HUES6 (cell line): Measurements from ENCODE around the gene DEAF1.

Experiments used
- H3K27ac ChIP-seq: 2 replicates; pipeline ENCODE4 v1.7.0; 2013; ENCODE audit warnings: low read depth, mild to moderate bottlenecking, low read length, inconsistent platforms
- H3K27me3 ChIP-seq: 2 replicates; pipeline ENCODE4 v1.6.1; 2013; ENCODE audit warnings: low read length; ENCODE audit not compliant: control insufficient read depth, insufficient read depth
- H3K36me3 ChIP-seq: 2 replicates; pipeline ENCODE4 v1.6.1; 2013; ENCODE audit warnings: low read length; ENCODE audit not compliant: control insufficient read depth, insufficient read depth
- H3K4me1 ChIP-seq: 2 replicates; pipeline ENCODE4 v1.6.1; 2013; ENCODE audit warnings: low read length; ENCODE audit not compliant: control insufficient read depth, insufficient read depth
- H3K4me3 ChIP-seq: 2 replicates; pipeline ENCODE4 v1.5.1; 2013; ENCODE audit warnings: low read depth, low read length
- H3K9ac ChIP-seq: one replicate; pipeline ENCODE4 v1.6.1; 2013; ENCODE audit warnings: mild to moderate bottlenecking, low read length
- H3K9me3 ChIP-seq: 2 replicates; pipeline ENCODE4 v1.6.1; 2013; ENCODE audit warnings: low read depth, low read length; ENCODE audit not compliant: control insufficient read depth, insufficient read depth

Gene DEAF1

DNA sequence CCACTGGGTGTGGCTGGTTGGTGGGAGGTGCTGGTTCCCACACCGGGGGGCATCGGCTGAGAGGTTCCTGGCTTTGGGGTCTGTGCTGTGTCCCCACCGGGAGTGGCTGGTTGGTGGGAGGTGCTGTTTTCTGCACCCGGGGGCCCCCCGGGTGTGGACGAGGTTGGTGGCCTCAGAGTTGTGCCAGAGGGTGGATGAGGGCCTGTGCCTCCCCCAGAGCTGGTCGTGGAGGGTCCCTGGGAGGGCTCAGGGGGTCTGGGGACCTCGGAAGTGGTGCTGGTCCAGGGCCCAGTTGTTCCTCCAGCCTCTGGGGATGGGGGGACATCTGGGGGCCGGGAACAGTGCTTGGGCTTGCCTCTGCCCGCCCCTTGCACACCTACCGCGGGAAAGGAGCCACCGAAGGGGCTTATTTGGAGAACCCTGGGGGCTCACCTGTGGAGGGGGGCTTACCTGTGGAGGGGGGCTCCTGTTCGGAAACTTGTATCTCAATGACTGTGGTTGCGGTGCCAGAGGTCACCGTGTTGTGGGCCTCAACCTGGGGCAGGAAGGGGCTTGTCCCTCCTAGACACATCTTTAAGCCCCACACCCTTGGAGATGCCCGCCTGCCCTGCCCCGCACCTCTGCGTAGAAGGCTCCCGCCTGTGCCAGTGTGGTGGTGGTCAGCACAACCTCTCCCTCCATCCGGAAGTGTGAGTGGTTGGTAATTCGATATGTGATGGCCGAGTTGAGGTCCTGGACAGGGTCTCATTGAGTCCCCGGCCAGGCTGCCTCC lies 76.0 kb downstream of the DEAF1 start:
- Histone ChIP-seq H3K27me3 (no peaks in the 10 kb centered on the region), H3K4me3 (no peak overlapping the region), H3K36me3 (peaks cover 7% of the 10 kb centered on the region; the same call in 1 of the 2 replicates), H3K9me3 (no peaks in the 10 kb centered on the region), H3K9ac (no peak overlapping the region), H3K4me1 (peaks cover 13% of the 10 kb centered on the region; the same call in 1 of the 2 replicates), H3K27ac (no peak overlapping the region)

DNA sequence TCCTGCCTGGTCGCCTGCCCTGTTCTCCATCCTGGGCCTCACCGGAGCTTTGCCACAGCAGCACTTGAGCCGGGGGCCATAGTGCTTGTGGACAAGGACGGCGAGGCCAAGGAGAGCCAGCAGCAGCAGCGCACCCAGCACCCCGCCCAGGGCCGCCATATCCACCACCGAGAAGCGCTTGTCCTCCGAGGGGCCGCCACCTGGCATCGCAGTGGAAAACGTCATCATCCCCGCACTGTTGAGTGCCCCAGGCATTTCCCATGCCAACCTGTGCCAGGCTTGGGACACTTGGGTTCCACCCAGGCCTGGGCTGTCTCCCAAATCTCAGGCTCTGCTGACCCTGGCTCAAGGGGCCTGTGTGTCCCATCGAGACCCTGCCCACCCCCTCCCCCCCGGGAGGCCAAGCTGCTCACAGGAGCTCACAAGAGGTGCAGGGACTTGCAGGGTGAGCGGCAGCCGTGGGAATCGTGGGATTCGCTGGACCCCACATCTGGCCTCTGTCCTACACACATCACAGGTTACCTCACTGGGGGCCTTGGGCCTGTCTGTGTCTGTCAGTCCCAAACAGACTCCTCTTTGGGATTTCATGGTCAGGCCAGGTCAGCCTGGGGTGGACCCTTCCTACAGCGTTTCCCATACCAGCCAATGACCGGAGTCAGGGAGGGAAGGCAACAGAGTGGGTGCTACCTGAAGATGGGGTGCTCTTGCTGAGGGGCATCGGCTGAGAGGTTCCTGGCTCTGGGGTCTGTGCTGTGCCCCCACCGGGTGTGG lies 76.9 kb downstream of the DEAF1 start:
- Histone ChIP-seq H3K4me3 (no peak overlapping the region), H3K27ac (no peak overlapping the region), H3K4me1 (peaks cover 16% of the 10 kb centered on the region; the same call in 1 of the 2 replicates), H3K9me3 (no peaks in the 10 kb centered on the region), H3K27me3 (no peaks in the 10 kb centered on the region), H3K36me3 (peaks cover 10% of the 10 kb centered on the region; the same call in 1 of the 2 replicates), H3K9ac (no peak overlapping the region)

DNA sequence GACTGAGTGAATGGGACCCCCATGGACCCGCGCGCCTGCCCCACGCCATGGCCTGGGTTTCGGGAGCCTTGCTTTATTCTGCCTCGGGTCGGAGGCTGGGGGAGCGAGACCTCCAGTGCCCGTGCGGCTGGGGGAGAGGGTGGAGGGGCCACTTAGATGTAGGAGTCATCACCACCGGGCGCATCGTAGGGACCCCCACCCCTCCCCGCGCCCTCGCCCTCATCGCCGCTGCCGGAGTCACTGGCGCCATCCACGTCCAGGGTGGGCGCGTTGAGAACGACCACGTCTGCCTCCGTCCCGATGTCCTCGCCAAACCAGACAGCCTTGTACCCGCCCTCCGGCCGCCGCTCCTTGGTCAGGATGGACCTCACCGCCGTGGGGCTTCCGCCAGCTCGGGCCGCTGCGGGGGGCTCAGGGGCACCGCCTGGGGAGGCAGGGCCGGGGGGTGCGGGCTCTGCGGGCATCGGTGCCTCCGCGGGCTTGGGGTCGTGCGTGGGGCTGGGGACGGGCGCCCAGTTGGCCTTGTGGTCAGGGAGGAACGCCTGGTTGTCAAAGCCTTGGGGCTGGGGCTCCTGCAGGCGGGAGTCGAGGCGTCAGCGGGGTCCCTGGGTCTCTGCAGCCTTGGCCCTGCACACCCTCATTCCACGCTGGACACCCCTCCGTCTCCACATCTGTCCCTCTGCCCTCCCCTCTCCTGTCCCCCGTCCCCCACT lies 77.7 kb downstream of the DEAF1 start:
- Histone ChIP-seq H3K4me3 (no peak overlapping the region), H3K9ac (no peak overlapping the region), H3K27ac (no peak overlapping the region), H3K27me3 (no peaks in the 10 kb centered on the region), H3K9me3 (no peaks in the 10 kb centered on the region), H3K36me3 (peaks cover 17% of the 10 kb centered on the region), H3K4me1 (peaks cover 16% of the 10 kb centered on the region; the same call in 1 of the 2 replicates)

DNA sequence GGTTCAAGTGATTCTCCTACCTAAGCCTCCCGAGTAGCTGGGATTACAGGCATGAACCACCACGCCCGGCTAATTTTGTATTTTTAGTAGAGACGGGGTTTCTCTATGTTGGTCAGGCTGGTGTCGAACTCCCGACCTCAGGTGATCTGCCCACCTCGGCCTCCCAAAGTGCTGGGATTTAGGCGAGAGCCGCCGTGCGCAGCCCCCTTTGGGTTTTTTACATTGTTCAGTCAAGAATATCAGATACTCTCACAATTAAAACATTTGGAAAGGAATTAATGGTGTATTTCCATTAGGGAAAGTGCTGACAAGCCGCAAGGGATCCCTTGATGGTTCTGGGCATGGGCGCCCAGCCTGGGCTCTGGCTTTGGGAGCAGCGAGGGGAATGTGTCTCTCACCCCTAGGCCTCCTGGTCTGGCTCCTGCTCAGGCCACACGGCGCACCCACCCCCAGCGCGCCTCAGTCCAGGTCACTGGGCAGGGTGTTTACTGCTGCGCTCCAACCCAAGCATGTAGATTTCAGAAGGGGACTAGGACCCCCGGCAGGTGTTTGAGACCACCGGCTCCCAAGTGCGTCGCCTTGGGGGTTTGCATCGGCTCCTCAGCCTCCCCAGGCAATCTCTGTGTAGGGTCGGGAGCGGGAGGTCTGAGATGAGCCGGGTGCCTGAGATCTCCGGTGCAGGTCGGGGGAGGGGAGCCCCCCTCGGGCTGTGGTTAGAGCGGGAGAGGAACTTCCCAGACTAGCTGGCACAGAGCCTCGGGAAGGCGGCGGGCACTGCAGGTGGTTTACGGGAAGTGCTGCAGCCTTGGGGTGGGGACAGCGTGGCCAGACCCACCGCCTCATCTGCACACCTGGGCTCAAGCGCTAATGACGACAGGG lies 78.5 kb downstream of the DEAF1 start:
- no peaks in the 10 kb centered on the region for H3K9me3 ChIP-seq
- H3K9ac ChIP-seq: peak overlapping the region; percentile 78

DNA sequence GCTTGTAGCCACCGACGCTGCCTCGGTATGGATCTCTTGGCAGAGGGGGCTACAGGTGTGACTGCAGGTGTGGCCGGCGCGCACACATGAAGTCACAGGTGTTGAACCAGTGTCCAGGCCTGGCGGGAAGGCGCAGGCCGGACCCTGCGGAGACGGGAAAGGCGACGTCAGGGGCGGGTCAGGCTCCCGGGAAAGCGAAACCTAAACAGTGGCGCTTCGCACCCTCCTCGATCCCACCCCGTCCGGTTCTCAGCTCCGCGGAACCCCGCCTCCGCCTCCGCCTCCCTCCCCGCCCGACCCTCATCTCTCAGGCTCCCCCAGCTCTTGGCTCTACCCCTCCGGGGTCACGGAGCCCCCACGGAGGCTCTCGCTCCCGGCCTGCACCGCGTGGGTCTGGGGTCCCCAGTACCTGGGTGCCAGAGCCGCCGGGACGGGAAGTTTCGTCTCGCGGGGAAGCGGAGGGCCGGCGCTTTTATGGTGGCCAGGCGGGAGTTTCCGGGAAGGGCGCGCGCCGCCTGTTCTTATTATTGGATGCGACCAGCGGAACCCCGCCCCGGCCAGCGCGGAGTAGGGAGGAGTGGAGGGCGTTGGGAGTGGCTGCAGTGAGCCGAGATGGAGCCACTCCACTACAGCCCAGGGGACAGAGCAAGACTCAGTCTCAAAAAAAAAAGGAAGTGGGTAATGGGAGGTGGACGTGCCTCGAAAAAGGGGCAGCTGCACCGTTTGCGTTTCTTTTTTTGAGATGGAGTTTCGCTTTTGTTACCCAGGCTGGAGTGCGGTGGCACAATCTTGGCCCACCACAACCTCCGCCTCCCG lies 79.3 kb downstream of the DEAF1 start, which contains the start of gene IRF7:
Gene IRF7, minus strand, starts transcription at position 447 of the 816 bp plus-strand sequence. CDS start 586 bp downstream, outside the sequence.
- Histone ChIP-seq H3K4me3 (peak within 1 kb of the TSS; percentile 63), H3K4me1 (peaks cover 16% of the 10 kb centered on the region; the same call in 1 of the 2 replicates), H3K36me3 (peaks cover 34% of the 10 kb centered on the region)

More for the DNA sequence above, 78.5 kb downstream of the DEAF1 start:
- H3K36me3 ChIP-seq: peaks cover 25% of the 10 kb centered on the region
- H3K27me3 ChIP-seq: no peaks in the 10 kb centered on the region
- H3K4me1 ChIP-seq: peaks cover 16% of the 10 kb centered on the region; the same call in 1 of the 2 replicates
- H3K27ac ChIP-seq: no peak overlapping the region
- H3K4me3 ChIP-seq: peak overlapping the region; percentile 63; the same call in 1 of the 2 replicates

DNA sequence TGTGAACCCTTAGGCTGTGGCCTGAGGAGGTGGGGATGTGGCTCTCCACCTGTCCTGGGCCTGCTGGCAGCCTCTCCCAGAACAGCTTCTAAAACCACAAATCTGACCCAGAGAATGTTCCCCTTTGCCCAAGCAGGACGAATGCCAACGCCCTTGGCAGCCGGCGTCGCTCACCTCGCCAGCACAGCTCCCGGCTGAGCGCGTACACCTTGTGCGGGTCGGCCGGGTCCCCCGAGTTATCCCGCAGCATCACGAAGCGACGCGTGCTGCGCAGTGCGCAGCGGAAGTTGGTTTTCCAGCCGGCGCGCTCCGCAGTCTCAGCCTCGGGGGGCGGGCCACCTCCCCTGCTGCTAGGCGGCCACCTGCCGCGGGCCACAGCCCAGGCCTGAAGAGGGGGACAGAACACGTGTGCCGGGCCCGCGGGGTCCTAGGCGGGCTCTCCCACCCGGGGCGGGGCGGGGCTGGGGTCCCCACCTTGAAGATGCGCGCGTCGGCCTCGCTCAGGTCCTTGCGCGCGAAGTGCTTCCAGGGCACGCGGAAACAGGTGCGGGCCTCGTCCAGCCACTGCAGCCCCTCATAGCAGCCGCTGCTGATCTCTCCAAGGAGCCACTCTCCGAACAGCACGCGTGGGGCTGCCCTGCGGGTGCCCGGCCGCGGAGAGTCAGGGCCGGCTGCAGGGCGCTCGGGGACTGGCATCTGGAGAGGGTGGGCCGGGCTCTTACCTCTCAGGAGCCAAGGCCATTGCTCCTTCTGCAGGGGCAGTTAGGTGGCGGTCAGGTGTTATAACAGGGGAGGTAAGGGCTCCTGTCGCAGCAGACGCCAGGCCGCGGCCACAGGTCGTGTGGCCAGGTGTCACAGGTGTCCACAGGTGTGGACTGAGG lies 80.2 kb downstream of the DEAF1 start:
- H3K9ac ChIP-seq: peak overlapping the region; percentile 78
- H3K36me3 ChIP-seq: peaks cover 42% of the 10 kb centered on the region
- no peak overlapping the region for H3K27ac ChIP-seq
- H3K4me3 ChIP-seq: peak overlapping the region; percentile 63
- H3K4me1 ChIP-seq: peaks cover 16% of the 10 kb centered on the region; the same call in 1 of the 2 replicates
- no peaks in the 10 kb centered on the region for H3K27me3 ChIP-seq
- no peaks in the 10 kb centered on the region for H3K9me3 ChIP-seq

More for the DNA sequence above, 79.3 kb downstream of the DEAF1 start, which contains the start of gene IRF7:
- peak within 1 kb of the TSS; percentile 78 for H3K9ac ChIP-seq
- H3K9me3 ChIP-seq: no peaks in the 10 kb centered on the region
- no peaks in the 10 kb centered on the region for H3K27me3 ChIP-seq
- peak within 1 kb of the TSS; percentile 87 for H3K27ac ChIP-seq

DNA sequence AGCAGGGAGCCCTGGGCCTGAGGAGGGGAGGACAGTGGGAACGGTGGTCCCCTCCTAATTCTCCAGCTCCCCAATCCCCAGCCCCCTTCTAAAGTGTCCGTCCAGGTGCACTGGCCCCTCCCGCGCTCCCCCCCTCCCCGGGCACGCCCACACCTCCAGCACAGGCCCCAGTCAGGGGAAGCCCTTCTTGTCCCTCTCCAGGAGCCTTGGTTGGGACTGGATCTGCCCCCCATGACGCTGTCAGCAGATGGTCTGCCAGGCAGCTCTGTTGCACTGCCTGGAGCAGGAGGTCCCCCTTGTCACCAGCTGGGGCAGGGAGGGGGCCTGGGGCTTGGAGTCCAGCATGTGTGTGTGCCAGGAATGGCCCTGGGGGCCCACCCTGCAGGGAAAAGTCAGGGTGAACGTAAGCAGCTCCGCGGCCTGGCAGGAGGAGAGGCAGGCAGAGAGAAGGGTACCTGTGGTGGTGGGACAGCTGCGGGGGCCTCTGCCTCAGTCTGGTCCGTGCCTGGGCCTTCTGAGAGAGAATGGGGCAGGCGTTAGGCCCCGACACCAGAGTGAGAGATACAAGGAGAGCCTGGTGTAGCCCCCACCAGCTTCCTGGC lies 80.9 kb downstream of the DEAF1 start:
- Histone ChIP-seq H3K9me3 (no peaks in the 10 kb centered on the region), H3K27me3 (no peaks in the 10 kb centered on the region), H3K27ac (no peak overlapping the region), H3K4me3 (peak overlapping the region; percentile 40), H3K36me3 (peaks cover 50% of the 10 kb centered on the region), H3K4me1 (peaks cover 16% of the 10 kb centered on the region; the same call in 1 of the 2 replicates), H3K9ac (no peak overlapping the region)

DNA sequence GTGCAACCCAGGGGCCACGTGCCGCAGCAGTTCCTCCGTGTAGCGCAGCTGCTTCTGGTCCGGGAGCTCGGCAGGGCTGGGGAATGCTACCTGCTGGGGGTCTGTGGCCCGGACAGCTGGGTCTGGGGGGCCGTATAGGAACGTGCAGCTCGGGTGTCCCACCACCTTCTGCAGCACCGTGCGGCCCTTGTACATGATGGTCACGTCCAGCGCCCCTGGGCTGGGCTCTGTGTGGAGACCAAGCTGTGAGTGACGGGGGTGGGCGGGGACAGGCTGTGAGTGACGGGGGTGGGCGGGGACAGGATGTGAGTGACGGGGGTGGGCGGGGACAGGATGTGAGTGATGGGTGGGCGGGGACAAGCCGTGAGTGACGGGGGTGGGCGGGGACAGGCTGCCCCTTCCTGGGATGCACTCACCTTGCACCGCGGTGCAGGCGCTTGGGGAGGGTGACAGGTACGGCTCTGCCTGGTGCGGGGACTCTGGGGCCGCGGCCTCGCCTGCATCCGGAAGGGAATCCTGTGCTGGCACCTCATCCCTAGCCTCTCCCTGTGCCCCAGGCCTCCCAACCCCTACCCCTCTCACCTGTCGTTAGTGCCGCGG lies 81.6 kb downstream of the DEAF1 start:
- H3K4me3 ChIP-seq: peak overlapping the region; percentile 40
- no peak overlapping the region for H3K27ac ChIP-seq

More for the DNA sequence above, 81.6 kb downstream of the DEAF1 start:
- Histone ChIP-seq H3K9me3 (no peaks in the 10 kb centered on the region), H3K36me3 (peaks cover 56% of the 10 kb centered on the region), H3K4me1 (peaks cover 16% of the 10 kb centered on the region; the same call in 1 of the 2 replicates), H3K9ac (no peak overlapping the region), H3K27me3 (no peaks in the 10 kb centered on the region)
